MM.1S (cell line): Measurements from ENCODE around the gene MAP4.

Source experiments
- EZH2 ChIP-seq: fragments of 300-600 bp; sonication (generic); optimal IDR thresholded peaks from 2 replicates; pipeline ENCODE3; 2017; ENCODE audit warnings: low read depth, mild to moderate bottlenecking, antibody characterized with exemption, low read length, mixed read lengths
- EZH2phosphoT487 ChIP-seq: fragments of 300-600 bp; sonication (generic); IDR thresholded peaks from 2 replicates; pipeline ENCODE4 v1.6.1; 2018; ENCODE audit warnings: antibody characterized with exemption, low read length
- TF ChIP-seq, protein P1 (sequence below): fragments of 300-600 bp; sonication (generic); IDR thresholded peaks from 2 replicates; pipeline ENCODE4 v1.5.1; 2016; ENCODE audit warnings: antibody characterized with exemption, low read length, mixed read lengths

DNA sequence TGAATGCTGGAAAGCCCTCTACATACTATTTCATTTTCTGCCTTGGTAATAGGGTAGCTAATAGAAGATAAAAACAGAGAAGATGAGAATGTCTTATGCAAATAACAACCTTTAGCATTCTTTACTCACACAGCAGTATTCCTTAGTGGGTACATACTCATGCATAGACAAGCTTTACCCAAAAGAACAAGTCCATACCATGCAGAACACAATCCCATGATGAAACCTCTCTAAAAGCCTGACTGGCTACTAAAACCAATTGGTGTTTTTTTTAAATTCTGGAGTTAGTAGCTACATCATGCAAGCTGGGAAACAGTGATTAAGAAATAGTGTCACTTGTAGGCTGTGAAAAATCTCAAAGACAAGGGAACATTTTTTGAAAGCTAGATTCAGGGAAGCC lies 108.4 kb downstream of the MAP4 start:
- TF ChIP-seq, protein P1, sequence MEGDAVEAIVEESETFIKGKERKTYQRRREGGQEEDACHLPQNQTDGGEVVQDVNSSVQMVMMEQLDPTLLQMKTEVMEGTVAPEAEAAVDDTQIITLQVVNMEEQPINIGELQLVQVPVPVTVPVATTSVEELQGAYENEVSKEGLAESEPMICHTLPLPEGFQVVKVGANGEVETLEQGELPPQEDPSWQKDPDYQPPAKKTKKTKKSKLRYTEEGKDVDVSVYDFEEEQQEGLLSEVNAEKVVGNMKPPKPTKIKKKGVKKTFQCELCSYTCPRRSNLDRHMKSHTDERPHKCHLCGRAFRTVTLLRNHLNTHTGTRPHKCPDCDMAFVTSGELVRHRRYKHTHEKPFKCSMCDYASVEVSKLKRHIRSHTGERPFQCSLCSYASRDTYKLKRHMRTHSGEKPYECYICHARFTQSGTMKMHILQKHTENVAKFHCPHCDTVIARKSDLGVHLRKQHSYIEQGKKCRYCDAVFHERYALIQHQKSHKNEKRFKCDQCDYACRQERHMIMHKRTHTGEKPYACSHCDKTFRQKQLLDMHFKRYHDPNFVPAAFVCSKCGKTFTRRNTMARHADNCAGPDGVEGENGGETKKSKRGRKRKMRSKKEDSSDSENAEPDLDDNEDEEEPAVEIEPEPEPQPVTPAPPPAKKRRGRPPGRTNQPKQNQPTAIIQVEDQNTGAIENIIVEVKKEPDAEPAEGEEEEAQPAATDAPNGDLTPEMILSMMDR: no peak
- TF ChIP-seq EZH2: no peak
- no peak for TF ChIP-seq EZH2phosphoT487
